ENCODE results near the gene NDUFAF3.
A peak's percentile ranks its signal among the peaks of the same experiment; 100 is the strongest.

NDUFAF3 gene

GRCh38 chr3:49017971-49018706, 3.8 kb upstream of the NDUFAF3 start, which contains the start of gene DALRD3:
Gene DALRD3, minus strand, starts transcription at chr3:49018580. Its CDS starts 16 bp downstream, at chr3:49018564.
- peaks cover 18% of the 10 kb centered on the region for H3K4me1 ChIP-seq
- in situ Hi-C loops (cut with MboI; ENCODE audit: low sequenced_read_pairs): no loop called here

GRCh38 chr3:49018707-49019006, 3.3 kb upstream of the NDUFAF3 start:
- H3K9me3 ChIP-seq: no peaks in the 10 kb centered on the region
- peaks cover 49% of the 10 kb centered on the region for H3K36me3 ChIP-seq (replicated peaks)
- H3K4me1 ChIP-seq: peaks cover 19% of the 10 kb centered on the region
- no peak for DNase-seq (ENCODE audit: low spot score in 2 of 2)
- in situ Hi-C loops (cut with MboI; ENCODE audit: low sequenced_read_pairs): no loop called here
- H3K4me3 ChIP-seq: peak overlapping the region; percentile 84
- H3K27me3 ChIP-seq (ENCODE audit: low read depth): no peaks in the 10 kb centered on the region

More at GRCh38 chr3:49017971-49018706, 3.8 kb upstream of the NDUFAF3 start, which contains the start of gene DALRD3:
- no peaks in the 10 kb centered on the region for H3K9me3 ChIP-seq
- DNase-seq (ENCODE audit: low spot score in 2 of 2): peak; percentile 65 to 82
- no peaks in the 10 kb centered on the region for H3K27me3 ChIP-seq (ENCODE audit: low read depth)
- H3K36me3 ChIP-seq (replicated peaks): peaks cover 45% of the 10 kb centered on the region
- peak within 1 kb of the TSS; percentile 84 for H3K4me3 ChIP-seq

GRCh38 chr3:49019941-49020329, 2.0 kb upstream of the NDUFAF3 start:
- H3K4me3 ChIP-seq: peak overlapping the region; percentile 84
- H3K27me3 ChIP-seq (ENCODE audit: low read depth): no peaks in the 10 kb centered on the region
- in situ Hi-C loops (cut with MboI; ENCODE audit: low sequenced_read_pairs): no loop called here
- peaks cover 49% of the 10 kb centered on the region for H3K36me3 ChIP-seq (replicated peaks)
- H3K9me3 ChIP-seq: no peaks in the 10 kb centered on the region
- DNase-seq (ENCODE audit: low spot score in 2 of 2): peak in 1 of 2 experiments; percentile 45
- peaks cover 19% of the 10 kb centered on the region for H3K4me1 ChIP-seq

GRCh38 chr3:49020330-49021212, 1.4 kb upstream of the NDUFAF3 start:
- H3K4me3 ChIP-seq: peak overlapping the region; percentile 84
- DNase-seq (ENCODE audit: low spot score in 2 of 2): peak in 1 of 2 experiments; percentile 53
- in situ Hi-C loops (cut with MboI; ENCODE audit: low sequenced_read_pairs): no loop called here
- H3K4me1 ChIP-seq: peaks cover 19% of the 10 kb centered on the region
- H3K9me3 ChIP-seq: no peaks in the 10 kb centered on the region
- no peaks in the 10 kb centered on the region for H3K27me3 ChIP-seq (ENCODE audit: low read depth)
- peaks cover 49% of the 10 kb centered on the region for H3K36me3 ChIP-seq (replicated peaks)

- peak; percentile 92 to 100 for DNase-seq (ENCODE audit: low spot score in 2 of 2)
- Histone ChIP-seq H3K9me3 (no peaks in the 10 kb centered on the region), H3K27me3 (ENCODE audit: low read depth) (no peaks in the 10 kb centered on the region), H3K4me1 (peaks cover 19% of the 10 kb centered on the region), H3K4me3 (peak overlapping the region; percentile 84), H3K36me3 (replicated peaks) (peaks cover 49% of the 10 kb centered on the region)
- in situ Hi-C loops (cut with MboI; ENCODE audit: low sequenced_read_pairs): no loop called here
Observed at GRCh38 chr3:49021213-49021812, 608 bp upstream of the NDUFAF3 start.

- in situ Hi-C loops (cut with MboI; ENCODE audit: low sequenced_read_pairs): no loop called here
- peaks cover 19% of the 10 kb centered on the region for H3K4me1 ChIP-seq
- DNase-seq (ENCODE audit: low spot score in 2 of 2): peak in 1 of 2 experiments; percentile 56
Observed at GRCh38 chr3:49022688-49023171, 809 bp downstream of the NDUFAF3 start.

GRCh38 chr3:49023775-49024174, 1.9 kb downstream of the NDUFAF3 start:
- Histone ChIP-seq H3K27me3 (ENCODE audit: low read depth) (no peaks in the 10 kb centered on the region), H3K4me1 (peaks cover 27% of the 10 kb centered on the region), H3K9me3 (no peaks in the 10 kb centered on the region), H3K4me3 (no peak overlapping the region), H3K36me3 (replicated peaks) (peaks cover 64% of the 10 kb centered on the region)
- no peak for DNase-seq (ENCODE audit: low spot score in 2 of 2)
- in situ Hi-C loops (cut with MboI; ENCODE audit: low sequenced_read_pairs): no loop called here

More at GRCh38 chr3:49022688-49023171, 809 bp downstream of the NDUFAF3 start:
- Histone ChIP-seq H3K36me3 (replicated peaks) (peaks cover 56% of the 10 kb centered on the region), H3K9me3 (no peaks in the 10 kb centered on the region), H3K4me3 (peak overlapping the region; percentile 84), H3K27me3 (ENCODE audit: low read depth) (no peaks in the 10 kb centered on the region)

GRCh38 chr3:49024449-49024848, 2.5 kb downstream of the NDUFAF3 start:
- peaks cover 64% of the 10 kb centered on the region for H3K36me3 ChIP-seq (replicated peaks)
- DNase-seq (ENCODE audit: low spot score in 2 of 2): no peak
- no peaks in the 10 kb centered on the region for H3K9me3 ChIP-seq
- H3K27me3 ChIP-seq (ENCODE audit: low read depth): no peaks in the 10 kb centered on the region
- in situ Hi-C loops (cut with MboI; ENCODE audit: low sequenced_read_pairs): no loop called here
- H3K4me3 ChIP-seq: no peak overlapping the region
- H3K4me1 ChIP-seq: peaks cover 20% of the 10 kb centered on the region

- H3K4me1 ChIP-seq: peaks cover 13% of the 10 kb centered on the region
- in situ Hi-C loops (cut with MboI; ENCODE audit: low sequenced_read_pairs): no loop called here
- no peaks in the 10 kb centered on the region for H3K9me3 ChIP-seq
- no peak for DNase-seq (ENCODE audit: low spot score in 2 of 2)
- no peak overlapping the region for H3K4me3 ChIP-seq
- peaks cover 64% of the 10 kb centered on the region for H3K36me3 ChIP-seq (replicated peaks)
- no peaks in the 10 kb centered on the region for H3K27me3 ChIP-seq (ENCODE audit: low read depth)
Observed at GRCh38 chr3:49025005-49025792, 3.3 kb downstream of the NDUFAF3 start.

GRCh38 chr3:49025793-49026520, 4.0 kb downstream of the NDUFAF3 start:
- H3K9me3 ChIP-seq: no peaks in the 10 kb centered on the region
- DNase-seq (ENCODE audit: low spot score in 2 of 2): peak in 1 of 2 experiments; percentile 11
- no peak overlapping the region for H3K4me3 ChIP-seq
- peaks cover 13% of the 10 kb centered on the region for H3K4me1 ChIP-seq
- no peaks in the 10 kb centered on the region for H3K27me3 ChIP-seq (ENCODE audit: low read depth)
- in situ Hi-C loops (cut with MboI; ENCODE audit: low sequenced_read_pairs): no loop called here
- peaks cover 64% of the 10 kb centered on the region for H3K36me3 ChIP-seq (replicated peaks)

GRCh38 chr3:49026536-49026935, 4.6 kb downstream of the NDUFAF3 start:
- peaks cover 67% of the 10 kb centered on the region for H3K36me3 ChIP-seq (replicated peaks)
- H3K4me1 ChIP-seq: peaks cover 13% of the 10 kb centered on the region

GRCh38 chr3:49027634-49028033, 5.7 kb downstream of the NDUFAF3 start:
- no peak for DNase-seq (ENCODE audit: low spot score in 2 of 2)
- H3K9me3 ChIP-seq: no peaks in the 10 kb centered on the region
- H3K4me3 ChIP-seq: peak overlapping the region; percentile 70; the same call in 1 of the 2 replicates
- in situ Hi-C loops (cut with MboI; ENCODE audit: low sequenced_read_pairs): no loop called here
- H3K4me1 ChIP-seq: peaks cover 13% of the 10 kb centered on the region
- H3K36me3 ChIP-seq (replicated peaks): peaks cover 75% of the 10 kb centered on the region
- H3K27me3 ChIP-seq (ENCODE audit: low read depth): no peaks in the 10 kb centered on the region

More at GRCh38 chr3:49026536-49026935, 4.6 kb downstream of the NDUFAF3 start:
- in situ Hi-C loops (cut with MboI; ENCODE audit: low sequenced_read_pairs): no loop called here
- no peaks in the 10 kb centered on the region for H3K27me3 ChIP-seq (ENCODE audit: low read depth)
- DNase-seq (ENCODE audit: low spot score in 2 of 2): no peak
- no peak overlapping the region for H3K4me3 ChIP-seq
- no peaks in the 10 kb centered on the region for H3K9me3 ChIP-seq

All from HAP-1 (cell line).